Trophoblast cell (in vitro differentiated cells and primary cell): ENCODE data around the gene SLC48A1.

Experiments
- DNase-seq, 2 donors: peaks; one replicate each; pipeline ENCODE4 v3.0.0-alpha.2; 2016
- H2AFZ ChIP-seq: 2 replicates; pipeline ENCODE4 v1.6.1; 2013; ENCODE audit warnings: low read length, moderate library complexity, mild to moderate bottlenecking; ENCODE audit not compliant: insufficient read depth, poor library complexity
- H2AK5ac ChIP-seq: 2 replicates; pipeline ENCODE4 v1.6.1; 2013; ENCODE audit warnings: mild to moderate bottlenecking, low read length
- H2BK120ac ChIP-seq: 2 replicates; pipeline ENCODE4 v1.6.1; 2013; ENCODE audit warnings: low read length, mild to moderate bottlenecking, moderate library complexity; ENCODE audit not compliant: insufficient read depth, poor library complexity
- H2BK12ac ChIP-seq: 2 replicates; pipeline ENCODE4 v1.6.1; 2013; ENCODE audit warnings: mild to moderate bottlenecking, low read length, moderate library complexity
- H2BK5ac ChIP-seq: 2 replicates; pipeline ENCODE4 v1.6.1; 2013; ENCODE audit warnings: low read length, low read depth, moderate library complexity, mild to moderate bottlenecking; ENCODE audit not compliant: poor library complexity
- H3K14ac ChIP-seq: 2 replicates; pipeline ENCODE4 v1.6.1; 2013; ENCODE audit warnings: mild to moderate bottlenecking, low read length
- H3K18ac ChIP-seq: 2 replicates; pipeline ENCODE4 v1.6.1; 2013; ENCODE audit warnings: mild to moderate bottlenecking, low read length
- H3K23ac ChIP-seq: 2 replicates; pipeline ENCODE4 v1.6.1; 2013; ENCODE audit warnings: low read length
- H3K27ac ChIP-seq: 2 replicates; pipeline ENCODE4 v1.5.1; 2013; ENCODE audit warnings: low read depth, mild to moderate bottlenecking, inconsistent platforms, low read length, moderate library complexity
- H3K27me3 ChIP-seq: 2 replicates; pipeline ENCODE4 v1.6.1; 2013; ENCODE audit warnings: inconsistent platforms, mild to moderate bottlenecking, low read length, moderate library complexity; ENCODE audit not compliant: insufficient read depth
- H3K36me3 ChIP-seq, 2 experiments: 1 replicate in 1 of 2; 2 replicates in 1 of 2; pipeline ENCODE4 v1.6.1; 2013; ENCODE audit warnings: low read length in 2 of 2, mild to moderate bottlenecking in 2 of 2, moderate library complexity in 1 of 2; ENCODE audit not compliant: insufficient read depth in 2 of 2, control insufficient read depth in 1 of 2
- H3K4ac ChIP-seq: 2 replicates; pipeline ENCODE4 v1.6.1; 2013; ENCODE audit warnings: low read depth, mild to moderate bottlenecking, low read length, moderate library complexity
- H3K4me1 ChIP-seq, 2 experiments: 1 replicate in 1 of 2; 2 replicates in 1 of 2; pipeline ENCODE4 v1.6.1; 2013; ENCODE audit warnings: low read length in 2 of 2, mild to moderate bottlenecking in 2 of 2, moderate library complexity in 1 of 2; ENCODE audit not compliant: insufficient read depth in 2 of 2, control insufficient read depth in 1 of 2
- H3K4me2 ChIP-seq: 2 replicates; pipeline ENCODE4 v1.6.1; 2013; ENCODE audit warnings: inconsistent platforms, mild to moderate bottlenecking, low read length, moderate library complexity
- H3K4me3 ChIP-seq: 2 replicates; pipeline ENCODE4 v1.5.1; 2013; ENCODE audit warnings: mild to moderate bottlenecking, low read depth, low read length, inconsistent platforms
- H3K79me1 ChIP-seq: one replicate; pipeline ENCODE4 v1.6.1; 2013; ENCODE audit warnings: low read length
- H3K79me2 ChIP-seq: 2 replicates; pipeline ENCODE4 v1.6.1; 2013; ENCODE audit warnings: low read length, mild to moderate bottlenecking; ENCODE audit not compliant: control insufficient read depth, insufficient read depth, poor library complexity
- H3K9ac ChIP-seq: 2 replicates; pipeline ENCODE4 v1.6.1; 2013; ENCODE audit warnings: mild to moderate bottlenecking, low read length
- H3K9me3 ChIP-seq: 2 replicates; pipeline ENCODE4 v1.6.1; 2013; ENCODE audit warnings: low read depth, mild to moderate bottlenecking, control low read depth, inconsistent platforms, low read length; ENCODE audit not compliant: insufficient read depth
- H4K12ac ChIP-seq: 2 replicates; pipeline ENCODE4 v1.6.1; 2013; ENCODE audit warnings: low read depth, mild to moderate bottlenecking, low read length, moderate library complexity
- H4K8ac ChIP-seq: 2 replicates; pipeline ENCODE4 v1.6.1; 2013; ENCODE audit warnings: low read depth, mild to moderate bottlenecking, low read length, moderate library complexity
- H4K91ac ChIP-seq: one replicate; pipeline ENCODE4 v1.6.1; 2013; ENCODE audit warnings: low read depth, mild to moderate bottlenecking, low read length, moderate library complexity
- WGBS: extraction: QIAGEN DNeasy Blood & Tissue Kit; methylation state at CpG from one replicate; pipeline ENCODE4 v1.1.7; 2013; ENCODE audit warnings: missing lambda C conversion rate; ENCODE audit not compliant: insufficient read length, insufficient coverage; ENCODE audit errors: extremely low coverage; 5-methylcytosine and 5-hydroxymethylcytosine counted together

The SLC48A1 gene

GRCh38 chr12:47752552-47752951 is 20.5 kb upstream of the SLC48A1 start:
- no peak overlapping the region for H3K4me3 ChIP-seq
- no peaks in the 10 kb centered on the region for H3K36me3 ChIP-seq
- WGBS: no CpG with 5 or more reads among the region's 7 CpGs
- H4K91ac ChIP-seq: no peak overlapping the region
- H3K27ac ChIP-seq: no peak overlapping the region
- H3K9ac ChIP-seq: no peak overlapping the region
- H3K4ac ChIP-seq: no peak overlapping the region
- H3K4me1 ChIP-seq: peaks cover 31 to 34% of the 10 kb centered on the region in 2 experiments
- H3K14ac ChIP-seq: no peak overlapping the region
- H3K27me3 ChIP-seq: no peaks in the 10 kb centered on the region
- H4K12ac ChIP-seq: no peak overlapping the region
- H2AFZ ChIP-seq: no peak overlapping the region
- H4K8ac ChIP-seq: no peak overlapping the region
- peaks cover 1% of the 10 kb centered on the region for H3K9me3 ChIP-seq
- no peak overlapping the region for H3K18ac ChIP-seq
- no peak overlapping the region for H2BK120ac ChIP-seq
- H3K79me1 ChIP-seq: peaks cover 6% of the 10 kb centered on the region
- no peak overlapping the region for H3K4me2 ChIP-seq
- no peaks in the 10 kb centered on the region for H3K79me2 ChIP-seq
- H2BK5ac ChIP-seq: no peak overlapping the region
- H2BK12ac ChIP-seq: no peak overlapping the region
- H2AK5ac ChIP-seq: no peak overlapping the region
- peak; percentile 29 to 45 for DNase-seq
- no peak overlapping the region for H3K23ac ChIP-seq

GRCh38 chr12:47753021-47754001 is 19.7 kb upstream of the SLC48A1 start:
- no CpG with 5 or more reads among the region's 11 CpGs for WGBS
- H3K9ac ChIP-seq: no peak overlapping the region
- H3K79me1 ChIP-seq: peaks cover 7% of the 10 kb centered on the region

GRCh38 chr12:47754126-47754525 is 18.9 kb upstream of the SLC48A1 start:
- Histone ChIP-seq H3K27ac (no peak overlapping the region), H4K91ac (peak overlapping the region; percentile 33), H4K8ac (no peak overlapping the region), H2BK12ac (peak overlapping the region; percentile 34), H3K4me2 (no peak overlapping the region), H4K12ac (no peak overlapping the region), H3K79me1 (peaks cover 14% of the 10 kb centered on the region), H3K4me3 (no peak overlapping the region), H3K9ac (no peak overlapping the region), H3K4me1 (peaks cover 43 to 47% of the 10 kb centered on the region in 2 experiments), H2BK5ac (no peak overlapping the region), H3K23ac (no peak overlapping the region), H3K36me3 (no peaks in the 10 kb centered on the region), H3K27me3 (no peaks in the 10 kb centered on the region), H3K4ac (no peak overlapping the region), H3K18ac (no peak overlapping the region), H3K79me2 (no peaks in the 10 kb centered on the region), H3K9me3 (peaks cover 1% of the 10 kb centered on the region), H3K14ac (no peak overlapping the region), H2AFZ (no peak overlapping the region), H2BK120ac (no peak overlapping the region), H2AK5ac (peak overlapping the region; percentile 20)
- peak; percentile 59 to 77 for DNase-seq
- WGBS: no CpG with 5 or more reads among the region's 4 CpGs

More at GRCh38 chr12:47753021-47754001, 19.7 kb upstream of the SLC48A1 start:
- H2AK5ac ChIP-seq: peak overlapping the region; percentile 81
- peak overlapping the region; percentile 69 for H4K8ac ChIP-seq
- DNase-seq: peak; percentile 26 to 50
- no peaks in the 10 kb centered on the region for H3K36me3 ChIP-seq
- no peak overlapping the region for H3K14ac ChIP-seq
- H3K79me2 ChIP-seq: no peaks in the 10 kb centered on the region
- H2BK120ac ChIP-seq: peak overlapping the region; percentile 76
- peak overlapping the region; percentile 72 for H4K91ac ChIP-seq
- H2BK5ac ChIP-seq: peak overlapping the region; percentile 34
- H3K9me3 ChIP-seq: peaks cover 1% of the 10 kb centered on the region
- no peaks in the 10 kb centered on the region for H3K27me3 ChIP-seq
- H2BK12ac ChIP-seq: peak overlapping the region; percentile 44
- peak overlapping the region; percentile 9 for H3K4me2 ChIP-seq
- no peak overlapping the region for H4K12ac ChIP-seq
- peak overlapping the region; percentile 31 for H2AFZ ChIP-seq
- H3K4ac ChIP-seq: no peak overlapping the region
- no peak overlapping the region for H3K27ac ChIP-seq
- peaks cover 38 to 42% of the 10 kb centered on the region in 2 experiments for H3K4me1 ChIP-seq
- no peak overlapping the region for H3K4me3 ChIP-seq
- no peak overlapping the region for H3K23ac ChIP-seq
- no peak overlapping the region for H3K18ac ChIP-seq

- no peaks in the 10 kb centered on the region for H3K36me3 ChIP-seq
- H3K4ac ChIP-seq: no peak overlapping the region
- H2BK5ac ChIP-seq: no peak overlapping the region
- peaks cover 1% of the 10 kb centered on the region for H3K9me3 ChIP-seq
- H4K12ac ChIP-seq: no peak overlapping the region
- no peak overlapping the region for H3K9ac ChIP-seq
- WGBS: no CpG with 5 or more reads among the region's 3 CpGs
- H3K4me1 ChIP-seq: peaks cover 47 to 52% of the 10 kb centered on the region in 2 experiments
- H2AK5ac ChIP-seq: peak overlapping the region; percentile 60
- H3K79me2 ChIP-seq: no peaks in the 10 kb centered on the region
- H4K91ac ChIP-seq: peak overlapping the region; percentile 30
- H3K4me2 ChIP-seq: no peak overlapping the region
- no peak overlapping the region for H3K18ac ChIP-seq
- H3K4me3 ChIP-seq: no peak overlapping the region
- H2BK120ac ChIP-seq: no peak overlapping the region
- H2BK12ac ChIP-seq: peak overlapping the region; percentile 8
- peak overlapping the region; percentile 48 for H2AFZ ChIP-seq
- H3K23ac ChIP-seq: no peak overlapping the region
- peak overlapping the region; percentile 33 for H3K14ac ChIP-seq
- H3K79me1 ChIP-seq: peaks cover 17% of the 10 kb centered on the region
- no peak overlapping the region for H3K27ac ChIP-seq
- no peaks in the 10 kb centered on the region for H3K27me3 ChIP-seq
- H4K8ac ChIP-seq: no peak overlapping the region
- peak; percentile 80 to 81 for DNase-seq
Measured at GRCh38 chr12:47754881-47755280, 18.2 kb upstream of the SLC48A1 start.
